Neural crest cell (in vitro differentiated cells): ENCODE results near the gene GBP5. TPM values are rescaled to one million over a fixed set of nuclear protein-coding genes. Genes with fewer than 3 reads are reported as not detected.

Experiments used
- DNase-seq: peaks from one replicate; pipeline ENCODE4 v3.0.0; 2021; ENCODE audit warnings: low read depth, mixed read lengths, low spot score
- H3K27ac Mint-ChIP-seq: one replicate; pipeline ENCODE4 v1.8.0; 2021; ENCODE audit warnings: mild to moderate bottlenecking, mixed read lengths; ENCODE audit not compliant: unreplicated experiment
- H3K27me3 Mint-ChIP-seq: 2 replicates; pipeline ENCODE4 v1.8.0; 2021; ENCODE audit warnings: low read depth, mild to moderate bottlenecking, mixed read lengths
- H3K36me3 Mint-ChIP-seq: 2 replicates; pipeline ENCODE4 v1.8.0; 2021; ENCODE audit warnings: low read depth, mild to moderate bottlenecking, mixed read lengths
- H3K4me1 Mint-ChIP-seq: 2 replicates; pipeline ENCODE4 v1.8.0; 2021; ENCODE audit warnings: mixed read lengths
- H3K4me3 Mint-ChIP-seq: one replicate; pipeline ENCODE4 v1.8.0; 2021; ENCODE audit warnings: mild to moderate bottlenecking, mixed read lengths
- H3K9me3 Mint-ChIP-seq: 2 replicates; pipeline ENCODE4 v1.8.0; 2021; ENCODE audit warnings: mixed read lengths
- CTCF ChIP-seq: fragments of 200-600 bp; sonication (generic); conservative IDR thresholded peaks from 2 replicates; pipeline ENCODE4 v1.5.0; 2021; ENCODE audit warnings: antibody characterized with exemption, mild to moderate bottlenecking
- total RNA-seq: library from RNA; stranded (reverse); gene quantifications from 2 replicates; pipeline ENCODE4 v1.2.1, GENCODE V29; 2021

GBP5 gene
- total RNA-seq, 1 donor from 2014 or later, result not detected

GRCh38 chr1:89271341-89272015, 1.2 kb downstream of the GBP5 start:
- no peaks in the 10 kb centered on the region for H3K36me3 Mint-ChIP-seq
- H3K9me3 Mint-ChIP-seq, result no peaks in the 10 kb centered on the region
- H3K4me1 Mint-ChIP-seq, result no peaks in the 10 kb centered on the region
- no peak overlapping the region for H3K27ac Mint-ChIP-seq
- no peak for TF ChIP-seq CTCF
- no peak for DNase-seq
- H3K4me3 Mint-ChIP-seq, result no peak overlapping the region
- no peaks in the 10 kb centered on the region for H3K27me3 Mint-ChIP-seq

DNA sequence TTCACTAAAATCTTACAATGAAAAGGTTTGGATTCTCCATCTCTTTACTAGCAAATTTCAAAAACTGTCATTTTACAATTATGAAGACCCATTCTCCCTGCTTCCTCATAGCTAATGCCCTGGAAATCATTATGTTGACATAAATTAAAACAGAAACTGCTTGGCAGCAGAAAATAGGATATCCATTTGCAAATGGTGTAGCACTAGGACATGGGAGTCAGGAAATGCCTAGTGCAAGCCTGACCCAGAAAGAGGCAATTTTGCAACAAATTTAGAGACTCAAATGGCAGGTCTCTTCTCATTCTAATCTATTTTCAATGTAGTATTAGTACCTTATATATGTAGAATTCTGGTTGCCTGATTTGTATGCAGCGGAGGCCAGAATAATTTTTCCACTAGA, 2.2 kb downstream of the GBP5 start:
- TF ChIP-seq CTCF, result no peak
- Mint-ChIP-seq H3K4me1 (no peaks in the 10 kb centered on the region), H3K27me3 (no peaks in the 10 kb centered on the region), H3K27ac (no peak overlapping the region), H3K4me3 (no peak overlapping the region), H3K9me3 (no peaks in the 10 kb centered on the region), H3K36me3 (no peaks in the 10 kb centered on the region)
- DNase-seq, result no peak

- no peaks in the 10 kb centered on the region for H3K4me1 Mint-ChIP-seq
- H3K4me3 Mint-ChIP-seq, result no peak overlapping the region
- H3K9me3 Mint-ChIP-seq, result no peaks in the 10 kb centered on the region
- TF ChIP-seq CTCF, result no peak
- no peak overlapping the region for H3K27ac Mint-ChIP-seq
- DNase-seq, result no peak
- no peaks in the 10 kb centered on the region for H3K36me3 Mint-ChIP-seq
- H3K27me3 Mint-ChIP-seq, result no peaks in the 10 kb centered on the region
Measured at GRCh38 chr1:89269277-89269676, 3.4 kb downstream of the GBP5 start.

DNA sequence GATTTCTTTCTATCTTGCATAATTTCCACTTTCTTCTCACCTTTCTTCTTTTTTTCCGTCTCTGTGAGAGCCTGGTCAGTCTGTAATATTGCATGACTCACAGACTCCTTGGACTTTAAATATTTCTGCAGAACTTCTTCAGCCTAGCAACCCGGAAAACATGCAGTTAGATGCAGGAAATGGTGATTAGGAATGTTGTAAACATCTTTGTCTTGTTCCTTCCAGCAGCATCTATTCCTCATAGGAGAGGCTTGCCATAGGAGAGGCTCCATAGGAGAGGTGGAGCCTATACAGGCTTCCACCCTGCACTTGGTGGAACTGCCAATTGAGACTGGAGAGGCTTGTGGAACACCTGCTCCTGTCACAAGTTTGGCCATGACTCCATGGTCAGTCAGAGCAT, 10.0 kb downstream of the GBP5 start:
- no peak overlapping the region for H3K27ac Mint-ChIP-seq
- H3K9me3 Mint-ChIP-seq, result no peaks in the 10 kb centered on the region
- peaks cover 6% of the 10 kb centered on the region for H3K27me3 Mint-ChIP-seq
- TF ChIP-seq CTCF, result no peak
- H3K4me3 Mint-ChIP-seq, result no peak overlapping the region
- no peaks in the 10 kb centered on the region for H3K36me3 Mint-ChIP-seq
- DNase-seq, result no peak
- H3K4me1 Mint-ChIP-seq, result no peaks in the 10 kb centered on the region

DNA sequence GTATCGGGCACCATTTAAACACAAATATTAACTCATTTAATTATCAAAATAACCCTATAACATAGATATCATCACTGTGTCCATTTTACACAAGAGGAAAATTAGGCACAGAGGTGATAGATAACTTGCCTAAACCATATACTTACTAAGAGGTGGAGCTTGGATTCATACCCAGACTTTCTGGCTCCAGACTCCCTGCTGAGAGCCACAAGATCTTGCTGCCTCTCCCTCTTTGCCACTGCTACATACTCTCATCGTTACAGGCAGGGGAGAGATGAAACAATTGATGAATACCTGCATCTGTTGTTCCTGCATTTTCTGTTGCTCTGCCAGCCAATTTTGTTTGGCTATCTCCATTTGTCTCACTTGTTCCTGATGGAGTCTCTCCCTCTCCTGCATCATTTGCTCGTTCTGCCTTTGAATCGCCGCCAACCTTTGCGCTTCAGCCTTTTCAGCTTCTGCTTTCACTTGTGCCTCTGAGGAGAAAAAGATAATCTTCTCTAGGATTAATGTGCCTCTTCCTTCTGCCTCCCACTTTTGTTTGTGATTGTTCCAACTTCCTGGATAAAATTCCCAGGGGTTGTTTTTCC, 10.6 kb downstream of the GBP5 start:
- no peaks in the 10 kb centered on the region for H3K36me3 Mint-ChIP-seq
- peaks cover 6% of the 10 kb centered on the region for H3K27me3 Mint-ChIP-seq
- no peaks in the 10 kb centered on the region for H3K4me1 Mint-ChIP-seq
- no peak for DNase-seq
- no peaks in the 10 kb centered on the region for H3K9me3 Mint-ChIP-seq
- H3K4me3 Mint-ChIP-seq, result no peak overlapping the region
- TF ChIP-seq CTCF, result no peak
- H3K27ac Mint-ChIP-seq, result no peak overlapping the region
